PFSK-1 (cell line): Measurements from ENCODE around the gene LRFN2.

Experiments
- POLR2AphosphoS5 ChIP-seq: IDR thresholded peaks from 2 replicates; pipeline ENCODE4 v1.6.1; 2012; ENCODE audit warnings: low read depth, mild to moderate bottlenecking, control low read depth, low read length, moderate library complexity
- REST ChIP-seq, 2 experiments: IDR thresholded peaks; 2 replicates each; pipeline versions ENCODE4 v1.6.1 to v1.8.0; 2011 to 2012; ENCODE audit warnings: low read depth in 2 of 2, low read length in 2 of 2, control low read depth in 1 of 2, inconsistent platforms in 1 of 2, mild to moderate bottlenecking in 1 of 2, moderate library complexity in 1 of 2; ENCODE audit not compliant: insufficient read depth in 1 of 2
- SIN3A ChIP-seq: IDR thresholded peaks from 2 replicates; pipeline ENCODE4 v1.6.1; 2012; ENCODE audit warnings: mild to moderate bottlenecking, low read length, moderate library complexity, borderline replicate concordance; ENCODE audit not compliant: insufficient read depth

- TF ChIP-seq POLR2AphosphoS5, result no peak
- no peak for TF ChIP-seq REST (IDR thresholded peaks at IDR 0.05; ENCODE audit: insufficient read depth in 1 of 2, low read depth in 2 of 2, low read length in 2 of 2)
- no peak for TF ChIP-seq SIN3A
Observed at GRCh38 chr6:40343318-40343876, 243.8 kb downstream of the LRFN2 start.
